Mesenchymal stem cell (in vitro differentiated cells and primary cell): ENCODE measurements around the gene GYPC.
A peak's percentile ranks its signal among the peaks of the same experiment; 100 is the strongest.

Experiments
- DNase-seq: peaks from one replicate; pipeline ENCODE4 v3.0.0-alpha.2; 2013
- H2AFZ ChIP-seq: one replicate; pipeline ENCODE4 v1.6.1; 2013; ENCODE audit warnings: low read depth, mild to moderate bottlenecking, control low read depth, inconsistent platforms, low read length, moderate library complexity
- H2AK5ac ChIP-seq: 2 replicates; pipeline ENCODE4 v1.6.1; 2013; ENCODE audit warnings: low read length, moderate library complexity, mild to moderate bottlenecking, inconsistent platforms; ENCODE audit not compliant: severe bottlenecking
- H2BK120ac ChIP-seq: one replicate; pipeline ENCODE4 v1.6.1; 2013; ENCODE audit warnings: low read depth, mild to moderate bottlenecking, inconsistent platforms, low read length, moderate library complexity
- H2BK12ac ChIP-seq, 2 experiments: one replicate each; pipeline ENCODE4 v1.6.1; 2013; ENCODE audit warnings: inconsistent platforms in 2 of 2, low read length in 2 of 2, mild to moderate bottlenecking in 2 of 2, moderate library complexity in 2 of 2, control low read depth in 1 of 2
- H2BK15ac ChIP-seq: one replicate; pipeline ENCODE4 v1.6.1; 2013; ENCODE audit warnings: mild to moderate bottlenecking, low read depth, inconsistent platforms; ENCODE audit not compliant: poor library complexity, severe bottlenecking
- H2BK5ac ChIP-seq: 2 replicates; pipeline ENCODE4 v1.6.1; 2013; ENCODE audit warnings: low read depth, mild to moderate bottlenecking, low read length, control low read depth, inconsistent platforms; ENCODE audit not compliant: poor library complexity, severe bottlenecking
- H3K14ac ChIP-seq, 2 experiments: one replicate each; pipeline ENCODE4 v1.6.1; 2013; ENCODE audit warnings: inconsistent platforms in 2 of 2, low read length in 2 of 2, control low read depth in 1 of 2, mild to moderate bottlenecking in 1 of 2, moderate library complexity in 1 of 2
- H3K18ac ChIP-seq, 2 experiments: one replicate each; pipeline ENCODE4 v1.6.1; 2013; ENCODE audit warnings: inconsistent platforms in 2 of 2, low read length in 2 of 2, control low read depth in 1 of 2, low read depth in 1 of 2, mild to moderate bottlenecking in 1 of 2
- H3K23ac ChIP-seq, 2 experiments: one replicate each; pipeline ENCODE4 v1.6.1; 2013; ENCODE audit warnings: inconsistent platforms in 2 of 2, low read length in 2 of 2, mild to moderate bottlenecking in 2 of 2, moderate library complexity in 2 of 2, control low read depth in 1 of 2
- H3K27ac ChIP-seq: 2 replicates; pipeline ENCODE4 v1.5.1; 2013; ENCODE audit warnings: mild to moderate bottlenecking, moderate library complexity, low read length, control low read depth, inconsistent platforms; ENCODE audit not compliant: poor library complexity, severe bottlenecking
- H3K27me3 ChIP-seq, 2 experiments: 2 replicates each; pipeline versions ENCODE4 v1.6.1 to v1.7.0; 2013; ENCODE audit warnings: low read length in 2 of 2, mild to moderate bottlenecking in 2 of 2, moderate library complexity in 2 of 2, control low read depth in 1 of 2, inconsistent platforms in 1 of 2; ENCODE audit not compliant: control insufficient read depth in 1 of 2, insufficient read depth in 1 of 2
- H3K36me3 ChIP-seq, 2 experiments: 2 replicates each; pipeline versions ENCODE4 v1.6.1 to v1.7.0; 2013; ENCODE audit warnings: low read length in 2 of 2, control low read depth in 1 of 2, inconsistent platforms in 1 of 2, low read depth in 1 of 2, mild to moderate bottlenecking in 1 of 2; ENCODE audit not compliant: insufficient read depth in 2 of 2, control insufficient read depth in 1 of 2
- H3K4ac ChIP-seq, 2 experiments: one replicate each; pipeline ENCODE4 v1.6.1; 2013; ENCODE audit warnings: inconsistent platforms in 2 of 2, low read length in 2 of 2, mild to moderate bottlenecking in 2 of 2, moderate library complexity in 2 of 2, control low read depth in 1 of 2, low read depth in 1 of 2
- H3K4me1 ChIP-seq: 2 replicates; pipeline ENCODE4 v1.6.1; 2013; ENCODE audit warnings: low read depth, low read length, control low read depth; ENCODE audit not compliant: control insufficient read depth, insufficient read depth
- H3K4me2 ChIP-seq: 2 replicates; pipeline ENCODE4 v1.6.1; 2013; ENCODE audit warnings: low read length, mild to moderate bottlenecking, inconsistent platforms; ENCODE audit not compliant: poor library complexity, severe bottlenecking
- H3K4me3 ChIP-seq, 2 experiments: 2 replicates each; pipeline versions ENCODE4 v1.5.1 to v1.7.0; 2013; ENCODE audit warnings: low read length in 2 of 2, mild to moderate bottlenecking in 2 of 2, control low read depth in 1 of 2, low read depth in 1 of 2; ENCODE audit not compliant: insufficient read depth in 1 of 2
- H3K79me1 ChIP-seq: replicated peaks from 2 replicates; pipeline ENCODE4 v1.6.1; 2013; ENCODE audit warnings: mild to moderate bottlenecking, control low read depth, low read length, inconsistent platforms; ENCODE audit not compliant: poor library complexity, severe bottlenecking
- H3K9ac ChIP-seq: 2 replicates; pipeline ENCODE4 v1.7.0; 2013; ENCODE audit warnings: mild to moderate bottlenecking, low read length, moderate library complexity
- H3K9me3 ChIP-seq: 2 replicates; pipeline ENCODE4 v1.7.0; 2013; ENCODE audit warnings: mild to moderate bottlenecking, low read length; ENCODE audit not compliant: control insufficient read depth
- H4K8ac ChIP-seq: one replicate; pipeline ENCODE4 v1.6.1; 2013; ENCODE audit warnings: inconsistent platforms, mild to moderate bottlenecking, low read length, moderate library complexity
- H4K91ac ChIP-seq: one replicate; pipeline ENCODE4 v1.6.1; 2013; ENCODE audit warnings: mild to moderate bottlenecking, low read length, inconsistent platforms
- WGBS: methylation state at CpG from one replicate; pipeline ENCODE4 v1.1.7; 2013; ENCODE audit warnings: mixed read lengths; 5-methylcytosine and 5-hydroxymethylcytosine counted together

GYPC gene

DNA sequence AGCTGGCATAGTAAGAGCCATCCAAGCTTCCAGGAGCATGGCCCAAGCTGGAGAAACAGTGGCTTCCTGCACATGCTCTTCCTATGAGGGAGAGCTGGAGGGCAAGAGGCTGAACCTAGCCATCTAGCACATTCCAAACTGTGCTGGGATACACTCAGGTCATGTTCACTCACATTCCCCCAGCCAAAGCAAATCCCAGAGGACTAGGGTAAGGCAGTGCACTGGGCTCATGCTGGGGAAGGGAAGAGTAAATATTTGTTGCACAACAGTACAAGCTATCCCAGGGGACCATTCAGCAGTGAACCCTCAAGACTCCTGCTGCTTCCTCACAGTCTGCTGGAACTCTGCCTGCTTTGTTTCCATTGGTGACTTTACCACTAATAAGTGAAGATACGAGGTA is 20.7 kb upstream of the GYPC start:
- DNase-seq, result peak; percentile 85
- Histone ChIP-seq H3K9me3 (no peaks in the 10 kb centered on the region), H3K4ac (no peak overlapping the region), H2BK5ac (no peak overlapping the region), H3K27ac (no peak overlapping the region), H3K23ac (no peak overlapping the region), H3K9ac (no peak overlapping the region), H3K4me2 (no peak overlapping the region), H2BK12ac (no peak overlapping the region), H3K27me3 (peaks cover 0 to 3% of the 10 kb centered on the region in 2 experiments), H3K14ac (no peak overlapping the region), H3K4me1 (peaks cover 3% of the 10 kb centered on the region), H2BK15ac (no peak overlapping the region), H3K79me1 (no peaks in the 10 kb centered on the region), H2AFZ (no peak overlapping the region), H3K36me3 (no peaks in the 10 kb centered on the region), H4K8ac (no peak overlapping the region), H3K18ac (peak overlapping the region in 1 of 2 experiments; percentile 28), H4K91ac (no peak overlapping the region), H2BK120ac (no peak overlapping the region), H2AK5ac (no peak overlapping the region), H3K4me3 (no peak overlapping the region)
- no CpG with 5 or more reads among the region's 1 CpG for WGBS

DNA sequence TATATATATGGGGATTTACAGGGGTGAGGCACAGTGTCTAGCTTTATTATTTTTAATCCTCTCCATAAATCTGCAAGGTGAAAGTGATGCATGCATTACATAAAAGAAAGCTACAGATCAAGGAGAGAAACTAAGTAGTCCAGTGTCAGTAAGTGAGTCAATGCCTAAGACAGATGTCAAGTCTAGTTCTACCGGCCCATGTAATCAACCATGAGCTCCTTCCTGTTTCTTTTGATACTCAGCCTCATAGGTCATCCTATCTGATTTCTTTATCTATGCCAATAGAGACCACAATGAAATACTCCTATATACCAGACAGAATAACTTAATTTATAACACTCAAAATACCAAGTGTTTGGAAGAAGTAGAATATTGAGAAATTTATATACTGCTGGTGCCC is 20.2 kb upstream of the GYPC start:
- Histone ChIP-seq H3K4ac (no peak overlapping the region), H4K8ac (no peak overlapping the region), H3K4me1 (peaks cover 3% of the 10 kb centered on the region), H3K4me3 (no peak overlapping the region), H3K27me3 (peaks cover 0 to 3% of the 10 kb centered on the region in 2 experiments), H2BK12ac (peak overlapping the region in 1 of 2 experiments; percentile 52), H3K18ac (no peak overlapping the region), H3K23ac (no peak overlapping the region), H3K9ac (no peak overlapping the region), H4K91ac (no peak overlapping the region), H3K4me2 (no peak overlapping the region), H2BK15ac (no peak overlapping the region), H2BK5ac (no peak overlapping the region), H2AK5ac (no peak overlapping the region), H3K36me3 (no peaks in the 10 kb centered on the region), H3K9me3 (no peaks in the 10 kb centered on the region), H3K14ac (no peak overlapping the region), H3K27ac (no peak overlapping the region), H2AFZ (no peak overlapping the region), H3K79me1 (no peaks in the 10 kb centered on the region), H2BK120ac (no peak overlapping the region)
- no peak for DNase-seq
- WGBS, result 40% methylated on average over 1 of the region's 1 CpG

DNA sequence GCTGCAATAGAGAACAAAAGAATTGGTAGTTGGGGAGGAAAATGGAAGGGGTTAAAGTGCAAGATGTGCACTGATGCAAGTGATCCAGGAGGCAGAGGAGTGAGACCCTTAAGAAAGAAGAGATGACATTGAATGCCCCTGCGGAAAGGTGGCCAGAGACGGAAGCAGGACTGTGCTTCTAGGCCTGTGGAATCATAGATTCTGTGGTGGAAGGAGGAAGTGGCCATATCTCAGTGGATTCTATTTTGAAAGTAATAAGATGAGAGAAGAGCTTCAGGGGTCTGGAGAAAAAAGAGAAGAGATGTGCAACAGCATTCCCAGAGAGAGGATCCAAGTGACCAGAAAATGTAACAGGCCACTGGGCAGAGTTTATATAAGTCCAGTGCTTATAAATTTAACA is 18.6 kb upstream of the GYPC start:
- DNase-seq, result no peak
- H3K9ac ChIP-seq, result no peak overlapping the region
- H3K4me3 ChIP-seq, result no peak overlapping the region
- no peak overlapping the region for H3K14ac ChIP-seq
- H3K18ac ChIP-seq, result no peak overlapping the region
- no peak overlapping the region for H2AFZ ChIP-seq
- H2BK120ac ChIP-seq, result no peak overlapping the region
- H3K9me3 ChIP-seq, result no peaks in the 10 kb centered on the region
- H2BK12ac ChIP-seq, result no peak overlapping the region
- no peak overlapping the region for H4K8ac ChIP-seq
- no peak overlapping the region for H3K4me2 ChIP-seq
- H2BK5ac ChIP-seq, result no peak overlapping the region
- no peaks in the 10 kb centered on the region for H3K36me3 ChIP-seq
- peaks cover 0 to 3% of the 10 kb centered on the region in 2 experiments for H3K27me3 ChIP-seq
- H2AK5ac ChIP-seq, result no peak overlapping the region
- no peak overlapping the region for H3K27ac ChIP-seq
- H4K91ac ChIP-seq, result no peak overlapping the region
- 93% methylated on average over 2 of the region's 2 CpGs for WGBS
- peaks cover 3% of the 10 kb centered on the region for H3K4me1 ChIP-seq
- H3K79me1 ChIP-seq, result no peaks in the 10 kb centered on the region
- H3K23ac ChIP-seq, result no peak overlapping the region
- H3K4ac ChIP-seq, result no peak overlapping the region
- no peak overlapping the region for H2BK15ac ChIP-seq

DNA sequence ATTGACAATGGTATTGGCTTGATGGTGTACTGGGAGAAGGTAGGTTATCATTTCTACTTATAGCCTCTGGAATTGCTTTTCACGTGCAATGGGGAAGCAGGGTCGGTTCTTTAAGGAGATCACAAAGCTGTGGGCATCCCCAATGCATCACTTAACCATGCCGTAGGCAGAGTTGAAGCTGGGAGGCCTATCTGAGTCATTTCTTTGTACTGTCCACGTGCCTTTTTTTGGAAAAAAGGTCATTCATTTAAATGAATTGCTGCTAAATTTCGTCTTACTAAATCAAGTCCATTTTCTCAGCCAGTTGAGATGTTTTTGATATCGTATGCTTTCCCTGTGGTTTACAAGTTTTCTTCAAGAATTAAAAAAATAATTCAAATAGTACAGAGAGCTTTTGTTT is 17.2 kb upstream of the GYPC start:
- Histone ChIP-seq H4K91ac (no peak overlapping the region), H3K36me3 (no peaks in the 10 kb centered on the region), H3K27ac (no peak overlapping the region), H2BK120ac (no peak overlapping the region), H2AK5ac (no peak overlapping the region), H3K9ac (no peak overlapping the region), H3K79me1 (no peaks in the 10 kb centered on the region), H3K4me3 (no peak overlapping the region), H2BK15ac (no peak overlapping the region), H2BK12ac (no peak overlapping the region), H3K4ac (no peak overlapping the region), H3K9me3 (no peaks in the 10 kb centered on the region), H3K27me3 (peaks cover 0 to 11% of the 10 kb centered on the region in 2 experiments), H2AFZ (no peak overlapping the region), H3K4me1 (peaks cover 3% of the 10 kb centered on the region), H3K14ac (no peak overlapping the region), H3K23ac (no peak overlapping the region), H2BK5ac (no peak overlapping the region), H3K4me2 (no peak overlapping the region), H4K8ac (no peak overlapping the region), H3K18ac (no peak overlapping the region)
- WGBS, result 75% methylated on average over 5 of the region's 6 CpGs
- DNase-seq, result no peak
